Activated gamma-delta T cell treated with anti-CD3 and anti-CD28 coated beads, Interleukin-2, amount 50 U/mL, for 16 hours (primary cell): ENCODE results near the gene OPCML.

ENCODE experiments used
- DNase-seq: peaks from one replicate; pipeline ENCODE4 v3.0.0-alpha.2; 2020; ENCODE audit warnings: low read depth

Gene OPCML

DNA sequence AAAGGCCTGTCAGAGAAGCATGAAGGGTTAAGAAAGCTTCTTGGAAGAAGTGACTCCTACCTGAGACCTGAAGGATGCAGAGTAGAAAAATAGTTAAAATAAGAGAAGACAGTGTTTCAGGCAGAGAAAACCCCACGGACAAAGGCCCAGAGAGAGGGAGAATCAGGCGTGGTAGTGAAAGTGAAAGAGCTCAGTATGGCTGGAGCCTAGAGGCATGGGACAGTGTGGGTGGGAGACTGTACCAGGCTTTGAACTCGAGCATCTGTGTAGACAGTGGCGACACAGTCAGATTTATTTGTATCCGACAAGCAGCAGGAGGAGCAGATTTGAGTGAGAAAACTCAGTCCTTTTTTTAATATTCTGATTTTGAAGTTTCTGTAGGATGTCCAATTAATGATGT lies 360.0 kb downstream of the OPCML start:
- DNase-seq, result no peak

DNA sequence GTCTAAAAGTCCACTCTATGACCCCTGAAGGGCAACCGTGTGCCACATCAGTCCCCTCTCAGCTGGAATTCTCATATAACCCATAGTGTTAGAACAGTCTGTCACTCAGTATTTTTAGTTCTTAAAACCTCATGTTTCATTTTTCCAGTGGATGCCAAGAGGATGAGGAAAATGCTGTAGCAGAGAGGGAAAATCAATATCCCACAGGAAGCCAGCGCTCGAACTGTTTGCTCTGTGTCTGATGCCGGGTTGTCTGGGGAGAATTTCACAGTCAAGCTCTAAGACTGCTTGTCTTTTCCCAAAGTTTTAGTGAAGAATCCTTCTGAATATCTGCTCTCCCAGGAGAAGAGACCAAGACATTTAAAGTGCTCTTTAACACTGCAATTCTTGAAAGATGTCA lies 360.9 kb downstream of the OPCML start:
- DNase-seq, result no peak

DNA sequence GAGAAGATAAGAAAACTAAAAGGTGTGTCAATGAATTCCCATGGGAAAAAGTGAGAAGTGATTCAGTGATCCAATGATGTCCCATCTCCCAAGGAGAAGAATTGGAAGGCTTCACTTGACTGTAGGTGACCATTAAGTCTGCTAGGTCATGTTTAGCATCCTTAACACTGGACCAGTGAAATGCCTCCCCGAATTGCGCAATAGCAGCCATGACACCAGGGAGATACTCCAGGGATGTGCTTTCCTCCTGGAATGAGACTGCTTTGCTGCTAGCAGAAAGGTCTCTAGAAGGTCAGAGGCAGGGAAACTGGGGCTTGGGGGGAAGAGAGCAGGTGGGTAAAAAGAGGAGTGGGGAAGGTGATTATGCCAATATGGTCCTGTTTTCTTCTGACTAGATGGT lies 364.3 kb downstream of the OPCML start:
- DNase-seq, result no peak

DNA sequence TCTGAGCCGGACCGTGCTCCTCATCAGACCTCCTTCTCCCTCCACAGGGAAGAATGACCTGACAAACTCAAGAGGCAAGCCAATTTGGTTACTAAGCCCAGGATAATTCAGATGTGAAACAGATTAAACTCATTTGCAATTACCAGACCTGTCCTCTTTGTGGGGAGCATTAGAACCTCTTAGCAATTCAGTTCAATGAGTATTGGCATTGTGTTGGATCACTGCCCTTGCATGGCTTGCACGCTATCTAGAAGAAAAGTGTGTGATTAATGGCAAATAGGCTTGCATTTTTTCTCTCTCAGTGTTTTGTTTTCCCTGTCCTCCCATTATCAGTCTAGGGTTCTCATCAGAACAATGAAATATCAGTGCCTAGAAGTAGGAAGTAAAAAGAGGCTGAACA lies 365.6 kb downstream of the OPCML start:
- no peak for DNase-seq

DNA sequence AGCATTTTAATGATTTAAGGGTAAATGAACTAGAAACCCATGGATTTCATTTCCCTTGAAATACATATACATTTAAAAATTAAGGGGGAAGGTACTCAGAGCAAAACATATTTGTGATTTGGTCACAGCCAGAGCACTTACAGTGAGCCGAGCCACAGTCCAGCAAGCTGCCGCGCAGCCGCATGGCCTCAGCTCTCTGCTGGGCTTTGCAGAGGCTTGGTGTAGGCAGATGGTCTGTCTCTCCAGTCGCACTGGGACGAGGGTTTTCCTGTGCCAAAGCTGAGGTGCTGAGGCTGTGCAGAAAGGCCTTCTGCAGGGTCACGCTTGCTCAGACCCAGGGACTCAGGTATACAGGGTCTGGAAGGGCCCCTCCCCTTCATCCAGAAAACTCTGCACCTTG lies 367.3 kb downstream of the OPCML start:
- DNase-seq, result no peak

DNA sequence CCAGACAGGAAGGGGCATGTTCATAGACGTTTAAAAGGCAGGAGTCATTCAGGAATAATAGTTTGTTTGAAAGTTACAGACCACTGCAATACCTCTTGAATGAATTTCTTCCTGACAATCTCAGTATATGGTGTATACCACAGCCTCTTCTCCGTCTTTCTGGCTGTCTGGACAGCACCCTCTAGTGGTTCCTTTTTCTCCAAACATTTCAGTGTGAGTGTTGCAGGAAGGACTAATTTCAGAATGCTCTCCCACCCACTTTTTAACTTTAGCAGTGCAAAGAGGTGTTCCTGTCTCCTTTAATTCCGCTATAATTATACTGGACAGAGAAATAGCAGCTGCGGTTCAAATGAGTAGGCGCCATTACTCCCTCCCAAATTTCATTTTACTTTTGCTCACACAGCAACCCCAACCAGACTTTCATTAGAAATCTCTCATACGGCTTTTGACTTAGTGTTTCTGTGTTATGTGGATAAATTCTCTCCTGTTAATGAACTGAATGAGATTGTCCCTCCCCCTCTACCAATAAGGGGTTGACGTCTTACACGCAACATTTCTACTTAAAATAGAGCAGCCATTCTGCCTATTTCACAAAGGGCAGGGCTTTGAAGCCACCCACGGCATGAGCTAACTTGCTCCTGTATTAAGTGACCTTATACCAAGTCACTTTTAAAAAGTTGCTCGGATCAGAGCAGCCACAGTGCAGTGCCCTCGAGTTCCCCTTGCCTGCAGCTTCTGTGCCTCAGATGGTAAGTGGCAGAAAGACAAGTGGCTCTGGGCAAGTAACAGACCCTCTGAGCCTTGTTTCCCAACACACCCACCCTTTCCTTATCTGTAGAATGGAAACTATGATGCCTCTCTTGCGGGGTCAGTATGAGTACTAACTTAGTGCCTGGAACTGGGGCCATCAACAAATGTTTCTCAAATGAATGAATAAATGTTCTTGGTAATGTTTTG lies 368.6 kb downstream of the OPCML start:
- no peak for DNase-seq

DNA sequence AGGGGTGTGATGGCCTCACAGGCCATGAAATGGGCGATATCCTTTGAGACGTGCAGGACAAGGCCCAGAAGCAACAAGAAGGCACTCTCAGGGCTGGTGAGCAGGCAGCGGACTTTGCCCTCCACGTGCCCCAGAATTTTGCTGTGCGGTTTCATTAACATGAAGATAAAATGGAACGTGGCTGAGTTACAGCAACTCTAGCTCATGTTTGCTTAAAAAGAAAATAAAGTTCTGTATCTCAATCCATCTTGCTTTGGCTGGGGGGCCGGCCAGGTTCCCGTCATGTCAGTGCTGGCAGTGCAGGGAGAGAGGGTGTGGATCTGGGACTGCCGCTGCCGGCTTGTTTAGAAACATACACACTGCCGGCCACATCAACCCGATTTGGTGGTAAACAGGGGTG lies 370.1 kb downstream of the OPCML start:
- DNase-seq, result no peak

DNA sequence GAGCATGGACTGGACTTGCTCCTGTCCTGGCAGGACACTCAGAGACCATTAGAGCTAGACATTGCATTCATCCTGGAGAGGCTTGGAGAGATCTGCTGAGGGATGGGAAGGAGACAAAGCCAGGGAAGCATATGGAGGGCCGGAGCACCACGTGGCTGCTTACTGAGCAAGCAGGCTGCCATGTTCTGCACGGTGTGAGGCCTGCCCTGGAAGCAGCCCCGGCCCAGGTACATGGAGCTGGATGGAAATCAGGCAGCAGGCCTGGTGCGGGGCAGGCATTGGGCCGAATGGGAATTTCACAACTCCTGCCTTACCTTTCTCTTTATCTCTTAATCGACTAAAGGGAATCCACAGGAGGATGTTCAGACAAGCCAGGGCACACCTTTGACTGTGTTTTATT lies 371.5 kb downstream of the OPCML start:
- no peak for DNase-seq

DNA sequence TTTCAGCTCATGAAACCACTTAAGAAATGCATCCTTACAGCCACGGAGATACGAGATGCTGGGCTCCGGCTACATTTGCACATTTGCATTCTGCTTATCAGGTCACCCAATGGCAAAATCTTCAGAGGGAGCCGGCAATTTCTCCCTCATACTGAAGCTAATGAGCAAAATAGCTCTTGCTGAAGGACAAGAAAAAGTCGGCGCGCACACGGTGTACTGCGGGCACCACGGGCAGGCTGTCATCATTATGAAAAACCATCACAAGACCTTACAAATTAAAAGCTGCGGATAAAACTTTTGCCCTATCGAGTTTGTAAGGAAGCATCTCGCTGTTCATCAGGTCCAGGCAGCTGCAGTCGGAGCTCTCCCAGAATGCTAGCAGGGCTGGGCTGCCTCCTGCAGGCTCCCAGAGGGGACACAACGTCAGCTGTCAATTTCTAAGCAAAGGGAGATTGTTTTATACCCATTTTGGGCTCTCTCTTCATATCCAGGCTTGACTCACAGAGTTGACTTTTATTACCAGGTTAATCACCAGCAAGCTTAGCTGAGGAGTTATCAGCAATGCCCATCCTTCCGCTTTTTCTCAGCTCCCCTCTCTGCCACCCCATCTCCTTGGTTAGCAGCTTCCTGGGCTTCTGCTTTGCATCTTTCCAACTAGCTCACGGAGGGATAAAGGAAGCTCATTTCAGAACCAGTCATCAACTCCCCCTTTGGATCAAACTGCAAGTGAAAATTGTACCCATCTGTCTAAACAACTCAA lies 375.1 kb downstream of the OPCML start:
- no peak for DNase-seq

DNA sequence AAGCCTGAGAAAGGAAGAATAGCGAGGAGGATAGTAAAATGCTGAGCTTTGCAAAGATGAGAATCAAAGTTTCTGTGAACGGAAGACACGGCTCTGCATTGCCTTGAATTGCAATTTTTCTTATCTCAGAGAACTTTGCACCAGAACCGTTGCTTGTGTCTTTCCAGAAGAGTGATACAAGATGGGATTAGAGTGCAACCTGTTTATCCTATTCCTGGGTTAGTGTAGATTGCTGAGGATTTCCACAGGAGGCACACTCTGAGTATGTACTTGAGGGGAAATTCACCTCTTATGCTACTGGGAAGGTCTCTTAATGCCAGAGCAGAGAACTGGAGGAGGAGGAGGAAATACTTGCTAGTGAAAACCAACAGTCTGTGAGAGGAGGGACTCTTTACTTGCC lies 377.5 kb downstream of the OPCML start:
- no peak for DNase-seq

DNA sequence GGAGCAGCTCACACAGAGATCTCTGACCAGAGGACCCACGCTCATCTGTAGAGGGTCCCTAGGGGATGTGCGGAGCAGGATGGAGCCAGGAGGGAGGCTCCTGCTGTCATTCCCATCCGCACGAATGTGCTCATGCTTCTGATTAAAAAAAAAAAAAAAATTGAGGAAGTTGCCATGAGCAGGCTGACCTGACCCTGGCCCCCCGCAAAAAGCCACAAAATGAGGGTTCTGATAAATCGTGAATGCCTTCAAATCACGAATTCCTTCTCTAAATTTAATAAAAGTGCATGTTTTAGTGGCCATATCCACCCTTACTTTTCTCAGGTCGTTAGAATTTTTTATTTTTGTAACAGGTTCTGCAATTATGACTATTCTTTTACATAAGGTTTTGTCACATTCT lies 378.2 kb downstream of the OPCML start:
- no peak for DNase-seq

DNA sequence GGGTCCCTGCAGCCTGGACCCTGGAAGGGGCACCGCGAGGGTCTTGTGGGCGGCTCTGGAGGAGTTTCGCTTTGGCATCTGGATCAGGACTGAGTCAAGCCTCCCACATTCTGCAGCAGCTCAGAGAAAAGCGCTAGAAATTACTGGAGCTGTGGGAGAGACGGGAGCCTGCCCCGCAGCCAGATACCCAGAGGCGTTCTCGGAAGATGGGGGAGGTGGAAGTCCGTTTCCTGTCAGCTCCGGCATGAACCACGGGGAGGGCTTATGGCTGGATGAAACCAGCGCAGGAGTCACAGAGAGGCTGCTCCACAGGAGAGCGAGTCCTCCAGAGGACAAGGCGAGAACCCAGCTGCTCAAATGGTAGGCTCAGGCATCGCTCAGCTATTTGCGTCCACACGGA lies 379.3 kb downstream of the OPCML start:
- DNase-seq, result no peak

DNA sequence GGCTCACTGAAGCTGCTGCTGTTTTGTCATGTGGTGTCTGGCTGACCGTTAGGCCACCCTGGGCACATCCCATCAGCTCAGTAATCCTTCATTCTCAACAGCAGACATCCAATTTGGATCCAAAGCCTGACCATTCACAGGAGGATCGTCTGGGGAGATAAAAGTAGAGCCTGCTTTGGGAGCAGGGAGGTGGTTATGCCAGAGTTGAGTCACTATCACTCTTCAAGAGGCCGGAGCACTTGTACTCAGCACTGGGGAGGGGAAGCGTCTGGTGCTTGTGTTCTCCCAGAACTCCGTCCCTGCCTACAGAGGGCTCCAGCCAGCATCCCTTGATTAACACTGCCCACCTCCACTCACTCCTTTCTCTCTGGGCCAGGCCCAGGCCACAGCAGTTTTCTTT lies 382.6 kb downstream of the OPCML start:
- DNase-seq, result no peak

DNA sequence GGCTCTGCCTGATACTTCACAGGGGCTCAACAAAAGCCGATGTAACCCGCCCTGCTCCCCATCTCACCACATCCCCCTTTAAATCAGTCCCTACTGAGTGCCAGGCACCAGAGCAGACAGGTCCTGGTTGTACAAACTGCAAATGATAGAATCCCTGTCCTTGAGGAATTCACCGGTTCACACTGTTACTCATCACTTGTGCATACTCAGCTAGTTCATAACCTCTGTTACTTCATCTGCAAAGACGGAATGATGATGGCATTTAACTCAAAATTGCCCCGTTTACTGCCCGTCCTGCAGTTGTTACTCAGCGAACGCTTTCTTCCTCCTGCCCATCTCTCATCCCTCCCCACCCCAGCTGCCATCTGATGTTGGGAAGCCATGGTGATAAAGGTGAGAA lies 384.7 kb downstream of the OPCML start:
- DNase-seq, result no peak

DNA sequence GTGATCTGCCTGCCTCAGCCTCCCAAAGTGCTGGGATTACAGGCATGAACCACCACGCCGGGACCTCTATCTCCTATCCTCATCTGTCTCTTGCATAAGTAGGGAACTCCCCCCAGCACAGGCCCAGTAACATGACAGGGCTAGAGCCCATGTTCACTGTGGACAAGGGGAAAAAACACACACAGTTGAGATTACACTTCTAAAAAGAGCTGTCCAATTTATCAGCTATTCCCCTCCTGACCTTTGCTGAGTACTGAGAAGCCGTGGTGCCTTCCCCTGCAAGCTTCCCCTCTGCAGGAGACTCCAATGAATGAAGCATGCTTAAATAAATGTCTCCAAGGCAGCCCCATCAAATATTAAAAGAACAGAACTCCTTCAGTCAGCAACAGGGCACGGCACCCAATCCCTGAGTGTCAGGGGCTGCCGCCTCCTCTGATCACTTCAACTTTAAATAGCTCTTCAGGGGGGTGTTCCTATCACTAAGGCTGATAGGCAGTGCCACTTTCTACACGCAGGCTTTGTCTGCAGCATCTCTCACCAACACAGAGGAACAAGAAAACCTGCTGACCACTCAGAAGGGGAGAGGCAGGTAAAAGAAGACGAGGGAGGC lies 385.5 kb downstream of the OPCML start:
- no peak for DNase-seq

DNA sequence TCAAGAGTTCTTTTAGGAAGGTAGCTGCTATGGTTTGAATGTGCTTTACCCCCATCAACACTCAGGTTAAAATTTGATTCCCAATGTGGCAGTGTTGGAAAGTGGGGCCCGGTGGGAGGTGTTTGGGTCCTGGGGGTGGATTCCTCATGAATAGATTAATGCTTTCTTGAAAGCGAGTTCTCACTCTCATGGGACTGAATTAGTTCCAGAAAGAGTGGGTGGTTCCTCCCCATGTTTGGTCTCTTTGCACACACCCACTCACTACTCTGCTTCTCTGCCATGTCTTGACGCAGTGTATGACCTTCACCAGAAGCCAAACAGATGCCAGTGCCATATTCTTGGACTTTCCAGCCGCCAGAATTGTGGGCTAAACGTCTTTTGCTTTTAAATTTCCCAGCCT lies 394.4 kb downstream of the OPCML start:
- no peak for DNase-seq

DNA sequence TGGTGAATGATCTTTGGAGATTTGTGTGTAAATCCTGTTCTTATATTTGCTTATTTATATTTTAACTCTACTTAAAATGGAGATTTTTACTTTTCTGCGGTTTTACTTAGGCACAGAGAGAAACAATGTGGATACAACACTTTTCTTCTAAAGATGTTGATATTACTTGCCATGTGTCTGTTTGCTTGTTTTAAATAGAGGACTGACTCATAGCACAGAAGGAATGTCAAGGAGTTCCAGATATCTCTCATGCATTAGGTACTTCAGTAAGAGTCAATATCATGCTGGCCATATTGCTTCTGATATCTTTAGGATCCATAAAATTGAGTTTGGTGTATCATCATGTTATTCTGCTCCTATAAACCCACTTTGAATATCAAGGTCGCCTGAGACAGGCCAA lies 395.0 kb downstream of the OPCML start:
- DNase-seq, result no peak

DNA sequence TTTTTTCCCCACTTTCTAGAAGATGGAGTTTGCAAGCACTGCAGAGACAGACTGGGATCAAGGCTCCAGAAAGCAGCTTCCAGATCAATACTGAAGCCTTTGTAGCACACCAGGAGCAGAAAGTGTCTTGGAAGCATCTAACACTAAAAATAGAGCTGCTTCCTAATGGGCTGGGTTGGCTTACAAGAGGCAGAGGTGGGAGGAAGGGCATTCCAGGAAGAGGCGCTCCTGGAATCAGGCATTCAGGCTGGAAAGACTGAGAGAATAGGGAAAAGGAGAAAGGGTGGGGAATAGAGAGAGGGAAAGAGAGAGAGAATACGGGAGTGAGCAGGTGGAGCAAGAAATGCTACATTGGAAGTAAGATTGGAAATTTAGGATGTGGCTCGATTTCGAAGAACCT lies 395.9 kb downstream of the OPCML start:
- DNase-seq, result no peak

DNA sequence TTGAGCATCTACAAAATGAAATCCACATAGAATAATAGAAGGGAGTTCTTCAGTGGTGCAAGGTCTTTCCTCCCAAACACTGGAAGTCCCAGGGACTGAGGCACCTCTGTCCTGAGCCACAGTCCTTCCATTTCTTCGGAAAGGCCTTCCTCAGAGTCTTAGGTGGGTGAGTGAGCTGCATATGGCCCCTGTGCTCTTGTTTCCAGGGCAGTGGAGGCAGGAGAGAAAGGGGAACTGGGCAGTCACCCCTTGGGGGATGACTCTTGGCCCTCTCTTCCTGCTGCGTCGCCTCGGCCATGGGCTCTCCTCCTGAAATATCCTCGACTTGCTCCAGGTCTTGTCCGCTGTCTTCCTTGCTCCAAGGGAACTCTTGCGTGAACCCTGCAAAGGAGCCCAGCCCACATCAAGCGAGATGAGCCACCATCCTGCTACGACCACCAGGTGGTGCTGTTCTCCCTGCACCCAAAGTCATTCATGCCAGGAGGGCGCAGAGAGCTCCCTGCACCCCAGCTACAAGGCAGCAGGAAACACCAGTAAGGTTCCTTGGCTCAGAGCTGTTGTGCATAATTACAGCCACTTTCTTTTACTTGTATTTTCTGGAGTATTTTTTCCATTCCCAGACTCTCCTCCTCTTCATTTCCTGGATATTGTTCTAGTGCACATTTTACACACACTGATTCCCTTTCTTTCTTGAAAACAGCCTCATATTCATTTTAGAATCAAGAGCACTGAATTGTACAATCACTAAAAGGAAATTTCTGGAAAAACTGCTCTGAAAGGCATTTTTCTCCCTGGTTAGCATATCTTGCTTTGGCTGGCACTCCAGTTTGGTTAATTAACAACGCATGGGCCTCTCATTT lies 397.8 kb downstream of the OPCML start:
- no peak for DNase-seq

DNA sequence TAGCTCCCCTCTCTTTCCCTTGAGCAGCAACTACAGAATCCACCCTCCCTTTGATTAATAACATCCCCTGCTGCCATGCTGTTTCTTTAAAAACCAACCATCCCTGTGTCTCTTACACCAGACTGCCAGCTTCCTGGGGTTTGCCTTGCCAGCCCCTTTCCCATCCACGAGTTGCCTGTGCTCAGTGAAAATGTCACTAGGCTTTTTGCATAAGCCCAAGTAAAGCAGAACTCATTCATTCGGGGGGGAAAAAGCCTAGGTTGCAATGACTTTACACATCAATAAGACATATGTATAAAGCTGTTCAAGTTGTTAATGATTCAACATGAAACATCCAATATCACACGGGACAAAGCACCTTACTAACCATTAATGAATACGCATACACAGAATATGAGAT lies 398.7 kb downstream of the OPCML start:
- DNase-seq, result no peak

DNA sequence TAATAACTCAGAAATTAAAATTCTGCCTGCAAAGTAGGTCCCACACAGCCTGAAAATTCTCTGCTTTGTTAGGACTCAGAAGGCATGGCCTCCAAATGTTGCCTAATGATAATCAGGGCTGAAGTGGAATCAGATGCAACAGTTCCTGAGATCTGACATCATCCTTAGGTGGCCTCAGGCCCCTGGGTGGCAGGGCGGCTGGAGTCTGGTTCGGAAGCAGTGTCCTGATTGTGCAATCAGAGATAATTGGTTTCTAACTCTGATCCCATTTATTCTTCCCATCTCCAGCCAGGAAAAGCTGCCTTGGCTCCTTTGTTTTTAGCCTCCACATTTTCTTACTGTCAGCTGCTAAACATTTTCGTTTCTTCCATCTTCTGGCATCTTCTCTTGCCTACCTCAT lies 399.3 kb downstream of the OPCML start:
- DNase-seq, result no peak

DNA sequence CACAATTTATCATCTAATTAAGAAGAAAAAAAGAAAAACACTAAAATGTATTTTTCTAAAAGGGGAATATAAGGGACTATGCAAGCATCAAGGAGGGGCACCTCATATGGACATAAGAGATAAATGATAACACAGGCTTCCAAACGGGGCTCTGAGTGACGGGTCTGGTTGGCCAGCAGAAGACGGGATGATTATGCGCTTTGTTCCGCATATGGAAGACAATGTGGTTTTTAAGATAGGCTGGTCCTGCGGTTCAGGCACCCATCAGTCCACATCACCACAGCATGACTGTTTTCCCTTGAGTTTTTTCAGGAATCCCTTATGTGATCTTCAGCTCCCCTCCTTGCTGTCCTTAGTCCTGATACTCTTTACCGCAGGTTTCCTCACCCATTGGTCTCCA lies 404.6 kb downstream of the OPCML start:
- no peak for DNase-seq
